Measurements from ENCODE around the gene MYO3B. TPM values are rescaled to one million over a fixed set of nuclear protein-coding genes. Genes with fewer than 3 reads are reported as not detected.

MYO3B gene
- total RNA-seq, 4 donors from 2014 or later, result 0.48 TPM; not detected in 3

DNA sequence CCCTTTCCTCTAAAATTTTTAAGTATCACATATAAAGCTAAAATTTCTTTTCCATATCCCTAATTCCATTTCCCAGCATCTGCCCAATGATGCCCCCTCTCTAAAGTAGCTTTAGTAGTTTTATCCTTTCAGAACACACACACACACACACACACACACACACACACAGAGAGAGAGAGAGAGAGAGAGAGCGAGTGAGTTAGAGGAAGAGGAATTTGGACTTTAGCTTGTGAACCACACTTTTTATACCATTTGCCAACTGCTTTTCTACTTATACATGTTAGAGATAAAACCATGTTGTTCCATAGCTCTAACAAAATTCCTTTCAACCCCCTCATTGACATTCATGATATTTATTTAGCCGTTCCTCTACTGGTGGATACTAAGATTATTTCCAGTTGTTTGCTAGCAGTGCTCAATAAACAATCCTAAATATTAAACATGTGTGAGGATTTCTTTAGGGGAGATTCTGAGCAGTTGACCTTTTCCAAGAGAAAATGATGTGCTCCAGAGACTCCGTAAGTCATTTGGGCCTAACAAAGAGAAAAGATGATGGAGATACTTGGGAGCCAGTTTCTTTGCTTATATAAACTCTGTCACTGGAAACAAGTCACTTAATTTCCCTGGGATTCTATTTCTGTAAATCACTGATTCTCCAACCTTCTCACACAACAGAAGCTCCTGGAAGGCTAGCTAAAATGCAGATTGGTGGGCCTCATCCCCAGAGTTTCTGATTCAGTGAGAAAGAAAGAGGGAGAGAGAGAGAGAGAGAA is 307.5 kb downstream of the MYO3B start:
- intact Hi-C loops (cut with DNase I; ENCODE audit: low total_unique reads) (loop anchor here (10.0 kb wide), 1 partner anchor 329 kb away; the partner anchor contains the start of gene GAD1), in situ Hi-C loops (cut with MboI; ENCODE audit: low pct_ligation_motif_present in 1 of 4, low pct_unique_long_range_greater_than_20kb in 1 of 4, low sequenced_read_pairs in 3 of 4) (no loop called here)
- peaks cover 0 to 6% (median 3%) of the 10 kb centered on the region in 4 donors for H3K4me1 ChIP-seq
- DNase-seq, result no peak
- no peaks in the 10 kb centered on the region for H3K27me3 ChIP-seq
- 52% methylated on average over 3 of the region's 3 CpGs; no CpG with 5 or more reads in 1 of the 2 donors for WGBS, 2 donors (ENCODE audit: low coverage in 1 of 2)
- no peak overlapping the region for H3K4me3 ChIP-seq
- no peaks in the 10 kb centered on the region for H3K36me3 ChIP-seq
- H3K27ac ChIP-seq, result no peak overlapping the region
- TF ChIP-seq POLR2A (IDR thresholded peaks at IDR 0.05) (no peak), EP300 (IDR thresholded peaks at IDR 0.05; ENCODE audit: low read depth) (no peak), POLR2AphosphoS5 (IDR thresholded peaks at IDR 0.05) (no peak)
- TF ChIP-seq, protein P1, sequence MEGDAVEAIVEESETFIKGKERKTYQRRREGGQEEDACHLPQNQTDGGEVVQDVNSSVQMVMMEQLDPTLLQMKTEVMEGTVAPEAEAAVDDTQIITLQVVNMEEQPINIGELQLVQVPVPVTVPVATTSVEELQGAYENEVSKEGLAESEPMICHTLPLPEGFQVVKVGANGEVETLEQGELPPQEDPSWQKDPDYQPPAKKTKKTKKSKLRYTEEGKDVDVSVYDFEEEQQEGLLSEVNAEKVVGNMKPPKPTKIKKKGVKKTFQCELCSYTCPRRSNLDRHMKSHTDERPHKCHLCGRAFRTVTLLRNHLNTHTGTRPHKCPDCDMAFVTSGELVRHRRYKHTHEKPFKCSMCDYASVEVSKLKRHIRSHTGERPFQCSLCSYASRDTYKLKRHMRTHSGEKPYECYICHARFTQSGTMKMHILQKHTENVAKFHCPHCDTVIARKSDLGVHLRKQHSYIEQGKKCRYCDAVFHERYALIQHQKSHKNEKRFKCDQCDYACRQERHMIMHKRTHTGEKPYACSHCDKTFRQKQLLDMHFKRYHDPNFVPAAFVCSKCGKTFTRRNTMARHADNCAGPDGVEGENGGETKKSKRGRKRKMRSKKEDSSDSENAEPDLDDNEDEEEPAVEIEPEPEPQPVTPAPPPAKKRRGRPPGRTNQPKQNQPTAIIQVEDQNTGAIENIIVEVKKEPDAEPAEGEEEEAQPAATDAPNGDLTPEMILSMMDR (IDR thresholded peaks at IDR 0.05), result no peak
- H3K9me3 ChIP-seq, result no peaks in the 10 kb centered on the region

- Histone ChIP-seq H3K4me3 (no peak overlapping the region), H3K27ac (no peak overlapping the region), H3K4me1 (peaks cover 0 to 6% (median 3%) of the 10 kb centered on the region in 4 donors), H3K9me3 (no peaks in the 10 kb centered on the region), H3K36me3 (no peaks in the 10 kb centered on the region), H3K27me3 (no peaks in the 10 kb centered on the region)
- intact Hi-C loops (cut with DNase I; ENCODE audit: low total_unique reads) (loop anchor here (10.0 kb wide), 1 partner anchor 328 kb away; the partner anchor contains the start of gene GAD1), in situ Hi-C loops (cut with MboI; ENCODE audit: low pct_ligation_motif_present in 1 of 4, low pct_unique_long_range_greater_than_20kb in 1 of 4, low sequenced_read_pairs in 3 of 4) (no loop called here)
- no peak for TF ChIP-seq EP300 (IDR thresholded peaks at IDR 0.05; ENCODE audit: low read depth)
- TF ChIP-seq, protein P1 (IDR thresholded peaks at IDR 0.05), result no peak
- TF ChIP-seq POLR2A (IDR thresholded peaks at IDR 0.05), result no peak
- no peak for TF ChIP-seq POLR2AphosphoS5 (IDR thresholded peaks at IDR 0.05)
- WGBS, 2 donors (ENCODE audit: low coverage in 1 of 2), result 81 to 100% methylated on average over 2 to 3 of the region's 3 CpGs
- no peak for DNase-seq
Observed at GRCh38 chr2:170486730-170487129, 308.8 kb downstream of the MYO3B start.

- TF ChIP-seq POLR2AphosphoS5 (IDR thresholded peaks at IDR 0.05) (no peak), POLR2A (IDR thresholded peaks at IDR 0.05) (no peak), EP300 (IDR thresholded peaks at IDR 0.05; ENCODE audit: low read depth) (no peak)
- TF ChIP-seq, protein P1 (IDR thresholded peaks at IDR 0.05), result no peak
- intact Hi-C loops (cut with DNase I; ENCODE audit: low total_unique reads) (loop anchor here (10.0 kb wide), 1 partner anchor 326 kb away; the partner anchor contains the start of gene GAD1), in situ Hi-C loops (cut with MboI; ENCODE audit: low pct_ligation_motif_present in 1 of 4, low pct_unique_long_range_greater_than_20kb in 1 of 4, low sequenced_read_pairs in 3 of 4) (no loop called here)
- Histone ChIP-seq H3K27ac (no peak overlapping the region), H3K9me3 (no peaks in the 10 kb centered on the region), H3K4me3 (no peak overlapping the region), H3K27me3 (no peaks in the 10 kb centered on the region), H3K4me1 (peaks cover 0 to 6% (median 3%) of the 10 kb centered on the region in 4 donors), H3K36me3 (no peaks in the 10 kb centered on the region)
- WGBS, 2 donors (ENCODE audit: low coverage in 1 of 2), result 70 to 83% methylated on average over 1 of the region's 1 CpG
- no peak for DNase-seq
Observed at GRCh38 chr2:170488807-170489206, 310.9 kb downstream of the MYO3B start.

DNA sequence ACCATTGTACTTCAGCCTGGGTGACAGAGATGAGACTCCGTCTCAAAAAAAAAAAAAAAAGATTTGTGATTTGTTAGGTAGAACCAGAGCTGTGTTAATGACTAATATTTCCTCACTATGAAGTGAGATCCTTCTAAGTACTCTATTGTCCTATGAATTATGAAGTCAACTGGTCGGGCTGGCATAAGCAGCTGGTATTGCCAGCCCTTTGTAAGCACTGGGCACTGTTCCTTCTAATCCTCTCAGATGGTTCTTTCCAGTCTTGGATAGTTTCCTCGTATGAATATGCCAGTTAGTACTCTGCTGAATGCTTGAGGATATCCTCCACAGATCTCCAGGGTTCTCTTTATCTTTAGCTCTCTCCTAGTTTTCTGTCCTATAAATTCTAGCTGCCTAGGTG is 314.1 kb downstream of the MYO3B start:
- in situ Hi-C loops (cut with MboI; ENCODE audit: low pct_ligation_motif_present in 1 of 4, low pct_unique_long_range_greater_than_20kb in 1 of 4, low sequenced_read_pairs in 3 of 4), result no loop called here
- intact Hi-C loops (cut with DNase I; ENCODE audit: low total_unique reads), result no loop called here

More for the DNA sequence above, 314.1 kb downstream of the MYO3B start:
- Histone ChIP-seq H3K4me3 (no peak overlapping the region), H3K9me3 (no peaks in the 10 kb centered on the region), H3K27ac (no peak overlapping the region), H3K27me3 (no peaks in the 10 kb centered on the region), H3K4me1 (no peaks in the 10 kb centered on the region), H3K36me3 (no peaks in the 10 kb centered on the region)
- TF ChIP-seq EP300 (IDR thresholded peaks at IDR 0.05; ENCODE audit: low read depth), result no peak
- no peak for TF ChIP-seq POLR2AphosphoS5 (IDR thresholded peaks at IDR 0.05)
- TF ChIP-seq POLR2A (IDR thresholded peaks at IDR 0.05), result no peak
- TF ChIP-seq, protein P1 (IDR thresholded peaks at IDR 0.05), result no peak
- WGBS, 2 donors (ENCODE audit: low coverage in 1 of 2), result 69% methylated on average over 3 of the region's 3 CpGs; no CpG with 5 or more reads in 1 of the 2 donors
- DNase-seq, result no peak
